Ishikawa (cell line): ENCODE results near the gene FOXN1.

Experiments
- CREB1 ChIP-seq: IDR thresholded peaks from 2 replicates; pipeline ENCODE4 v1.6.1; 2012; ENCODE audit warnings: low read depth
- EGR1 ChIP-seq: IDR thresholded peaks from 2 replicates; pipeline ENCODE4 v1.6.1; 2012
- EP300 ChIP-seq: IDR thresholded peaks from 2 replicates; pipeline ENCODE4 v1.6.1; 2012; ENCODE audit warnings: borderline replicate concordance
- FOXM1 ChIP-seq: IDR thresholded peaks from 2 replicates; pipeline ENCODE4 v1.6.1; 2012; ENCODE audit warnings: low read depth, borderline replicate concordance
- RAD21 ChIP-seq: IDR thresholded peaks from 2 replicates; pipeline ENCODE4 v1.6.1; 2012; ENCODE audit warnings: low read depth
- REST ChIP-seq: IDR thresholded peaks from 2 replicates; pipeline ENCODE4 v1.6.1; 2012; ENCODE audit warnings: low read depth, mild to moderate bottlenecking
- USF1 ChIP-seq: IDR thresholded peaks from 2 replicates; pipeline ENCODE4 v1.6.1; 2012
- YY1 ChIP-seq: IDR thresholded peaks from 2 replicates; pipeline ENCODE4 v1.6.1; 2012; ENCODE audit warnings: low read depth

GRCh38 chr17:28552176-28552999 is 46.2 kb downstream of the FOXN1 start, which contains the start of gene UNC119:
- TF ChIP-seq USF1: no peak
- no peak for TF ChIP-seq REST
- no peak for TF ChIP-seq YY1
- no peak for TF ChIP-seq RAD21
- no peak for TF ChIP-seq EGR1
- TF ChIP-seq CREB1: no peak
- no peak for TF ChIP-seq FOXM1
- TF ChIP-seq EP300: no peak
